NCI-H345 treated with DMSO at 0.1 percent for 48 hours (cell line): ENCODE measurements around the gene SAMD14.

Experiments
- DNase-seq: peaks from one replicate; lab custom pipeline; 2025; ENCODE audit not compliant: unreplicated experiment; lab: John Stamatoyannopoulos, UW

Gene SAMD14

DNA sequence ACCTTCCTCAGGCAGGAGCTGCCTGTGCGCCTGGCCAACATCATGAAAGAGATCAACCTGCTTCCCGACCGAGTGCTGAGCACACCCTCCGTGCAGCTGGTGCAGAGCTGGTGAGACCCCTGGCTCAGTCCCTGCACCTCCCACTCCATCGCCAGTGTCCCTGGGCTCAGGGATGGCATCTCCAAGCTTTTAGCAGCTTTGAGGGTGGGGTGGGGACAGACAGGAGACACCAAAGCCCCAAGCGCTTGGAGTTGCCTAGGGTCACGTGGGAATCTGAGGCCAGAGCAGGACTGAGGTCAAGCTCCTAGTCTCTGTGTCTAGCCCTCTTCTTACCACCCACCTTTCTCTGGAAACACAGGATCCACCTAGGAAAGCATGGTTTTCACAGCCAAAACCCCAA is 32.5 kb downstream of the SAMD14 start:
- no peak for DNase-seq

DNA sequence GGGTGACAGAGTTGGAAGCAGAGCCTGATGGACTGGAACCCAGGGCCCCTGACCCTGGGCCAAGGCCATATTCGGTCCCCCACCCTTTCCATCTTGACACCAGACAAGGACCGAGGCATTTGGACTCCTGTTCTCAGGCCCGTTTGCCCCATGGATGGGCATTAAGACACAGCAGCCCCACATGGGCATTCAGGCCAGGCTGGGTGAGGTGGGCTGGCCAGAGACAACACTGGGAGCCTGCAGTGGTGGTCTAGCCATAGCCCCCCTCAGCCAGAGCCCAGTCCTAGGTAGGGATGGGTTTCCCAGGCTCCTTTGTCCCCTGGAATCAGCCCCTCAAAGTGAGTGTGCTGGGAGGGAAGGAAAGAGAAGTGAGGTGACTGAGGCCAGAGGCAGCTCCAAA is 33.2 kb downstream of the SAMD14 start:
- DNase-seq: no peak

DNA sequence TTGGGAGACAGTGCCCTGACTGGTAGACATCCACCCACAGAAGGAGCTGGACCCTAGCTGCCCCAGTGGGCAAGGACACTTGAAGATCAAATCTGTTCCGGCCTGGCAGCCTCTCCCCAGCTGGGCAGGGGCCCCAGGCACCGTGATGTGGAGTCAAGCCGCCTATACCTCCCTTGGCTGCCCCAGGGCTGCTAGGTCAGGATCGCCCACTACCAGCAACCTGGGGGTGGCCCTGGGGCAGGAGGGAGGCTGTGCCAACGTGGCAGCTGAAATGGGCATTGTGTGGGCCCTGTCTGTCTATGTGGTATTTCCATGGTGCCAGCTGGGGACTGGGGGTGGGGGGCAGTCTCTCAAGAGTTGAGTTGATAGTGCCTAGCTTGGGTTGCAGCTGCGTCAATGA is 33.9 kb downstream of the SAMD14 start:
- DNase-seq: no peak

DNA sequence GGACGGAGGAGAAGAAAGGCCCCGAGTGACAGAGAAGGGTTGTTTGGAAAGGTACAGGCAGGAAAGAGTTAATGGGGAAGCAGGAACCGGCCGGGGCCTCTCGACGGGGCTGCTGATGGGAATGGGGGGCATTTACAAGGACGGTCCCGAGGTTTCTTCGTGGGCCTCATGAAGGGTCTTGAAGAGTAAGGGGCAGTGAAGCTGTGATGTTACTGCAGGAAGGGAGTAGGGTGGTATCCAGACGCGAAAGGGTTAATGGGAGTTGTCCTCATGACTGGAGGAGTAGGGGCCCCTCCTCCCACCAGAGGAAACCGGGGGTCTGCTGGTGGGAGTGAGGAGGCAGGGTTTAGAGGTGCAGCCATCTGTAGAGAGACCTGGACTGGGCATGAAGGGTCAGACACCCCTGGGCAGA is 34.3 kb downstream of the SAMD14 start:
- no peak for DNase-seq

DNA sequence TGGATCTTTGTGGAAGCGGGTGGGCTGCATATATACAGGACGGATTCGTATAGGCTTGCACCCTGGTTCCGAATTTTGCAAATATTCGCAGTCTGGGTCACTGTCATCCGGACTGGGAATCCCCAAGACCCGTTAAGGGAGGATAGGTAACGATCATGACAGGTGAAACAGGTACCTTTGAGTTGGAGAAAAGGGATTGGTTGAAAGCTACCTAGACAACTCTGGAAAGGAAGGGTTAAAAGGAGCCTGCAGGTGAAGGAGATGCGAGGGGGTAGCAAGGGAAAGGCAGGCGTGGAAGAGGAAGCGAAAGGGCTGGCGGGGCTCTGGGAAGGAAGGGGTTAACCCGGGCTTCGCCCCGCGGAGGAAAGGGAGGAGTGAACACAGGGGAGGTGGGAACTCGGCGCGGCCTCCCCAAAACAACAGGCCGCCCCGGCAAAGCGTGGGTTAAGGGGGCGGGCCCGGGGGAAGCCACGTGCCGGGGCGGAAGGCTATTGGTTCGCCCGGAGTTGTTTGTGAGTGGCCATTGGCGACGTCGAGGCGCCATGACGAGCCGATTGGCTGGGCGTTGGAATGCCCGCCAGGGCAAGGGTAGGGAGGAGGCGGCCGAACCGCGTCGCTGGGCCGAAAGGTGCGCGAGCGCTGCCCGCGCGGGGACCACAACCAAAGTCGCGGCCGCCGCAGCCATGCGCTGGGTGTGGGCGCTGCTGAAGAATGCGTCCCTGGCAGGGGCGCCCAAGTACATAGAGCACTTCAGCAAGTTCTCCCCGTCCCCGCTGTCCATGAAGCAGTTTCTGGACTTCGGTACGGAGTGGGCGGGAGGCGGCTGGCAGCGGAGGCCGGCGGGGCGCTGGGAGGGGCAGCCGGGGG is 35.0 kb downstream of the SAMD14 start, which contains the start of gene PDK2:
PDK2 (plus strand) TSS at position 599 of the 867 bp plus-strand sequence; CDS start at position 684, 85 bp downstream.
- DNase-seq: peak; percentile 81

DNA sequence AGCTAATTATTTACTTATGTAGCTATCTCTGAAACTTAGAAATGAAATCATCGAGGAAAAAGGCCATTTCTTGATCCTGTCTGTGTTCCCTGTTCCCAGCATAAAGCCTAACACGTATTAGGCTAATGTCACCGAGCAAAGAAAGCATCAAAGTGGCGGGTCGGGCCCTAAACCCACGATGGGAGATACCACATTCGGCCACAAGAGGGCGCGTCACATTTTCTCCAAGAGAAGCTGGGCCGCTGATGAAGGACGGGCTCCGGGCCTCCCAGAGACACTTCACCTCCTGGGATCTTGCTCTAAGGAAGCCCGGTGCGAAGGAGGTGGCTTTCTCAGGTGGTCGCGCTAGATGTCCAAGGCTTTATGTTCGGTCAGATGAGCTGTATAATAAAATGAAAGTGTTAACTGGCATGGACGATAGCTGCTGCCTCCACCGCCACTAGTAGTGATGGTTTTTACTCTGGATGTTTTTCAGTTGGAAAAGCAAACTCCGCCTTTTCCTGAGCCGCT is 35.7 kb downstream of the SAMD14 start:
- DNase-seq: peak; percentile 84

DNA sequence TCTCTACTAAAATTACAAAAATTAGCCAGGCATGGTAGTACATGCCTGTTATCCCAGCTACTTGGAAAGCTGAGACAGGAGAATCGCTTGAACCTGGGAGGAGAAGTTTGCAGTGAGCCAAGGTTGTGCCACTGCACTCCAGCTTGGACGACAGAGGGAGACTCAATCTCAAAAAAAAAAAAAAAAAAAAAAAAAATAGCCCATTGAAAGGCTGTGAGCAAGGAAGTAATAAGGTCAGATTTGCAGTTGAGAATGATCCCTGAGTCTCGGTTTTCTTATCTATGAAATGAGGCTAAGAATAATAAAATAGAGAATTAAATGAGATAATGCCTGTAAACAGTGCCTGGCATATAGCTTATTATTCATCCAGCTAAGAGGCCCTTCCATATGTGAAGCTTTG is 36.2 kb downstream of the SAMD14 start:
- DNase-seq: no peak

DNA sequence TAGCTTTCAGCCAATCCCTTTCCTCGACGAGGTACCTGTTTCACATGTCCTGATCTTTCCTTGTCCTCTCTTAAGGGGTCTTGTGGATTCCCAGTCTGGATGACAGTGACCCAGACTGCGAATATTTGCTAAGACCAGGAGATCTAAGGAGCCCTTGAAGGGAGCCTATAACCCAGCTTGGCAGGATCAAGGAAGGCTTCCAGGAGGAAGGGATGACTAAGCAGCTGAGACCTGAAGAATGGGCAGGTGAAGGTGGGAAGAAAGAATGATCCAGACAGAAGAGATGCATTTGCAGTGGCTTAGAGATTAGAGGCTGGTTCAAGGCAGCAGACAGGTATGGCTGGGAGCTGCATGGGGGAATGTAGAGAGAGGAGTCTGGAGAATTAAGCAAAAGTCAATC is 36.7 kb downstream of the SAMD14 start:
- no peak for DNase-seq

DNA sequence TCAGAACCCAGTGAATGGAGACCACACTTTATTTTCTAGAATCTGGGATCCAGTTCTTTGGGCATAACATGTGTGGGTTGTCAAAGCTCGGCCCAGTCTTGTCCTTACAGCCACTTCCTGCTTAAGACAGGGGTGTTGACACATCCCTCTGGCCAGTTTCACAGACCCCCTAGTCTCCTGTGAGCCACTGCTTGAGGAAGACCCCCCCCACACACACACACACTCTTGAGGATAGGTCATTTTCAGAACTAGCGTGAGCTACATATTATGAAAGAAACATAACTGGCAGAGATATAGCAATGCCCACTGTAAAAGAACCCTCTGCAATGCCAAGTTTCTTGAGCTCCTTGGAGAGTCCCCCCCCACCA is 38.1 kb downstream of the SAMD14 start:
- no peak for DNase-seq

DNA sequence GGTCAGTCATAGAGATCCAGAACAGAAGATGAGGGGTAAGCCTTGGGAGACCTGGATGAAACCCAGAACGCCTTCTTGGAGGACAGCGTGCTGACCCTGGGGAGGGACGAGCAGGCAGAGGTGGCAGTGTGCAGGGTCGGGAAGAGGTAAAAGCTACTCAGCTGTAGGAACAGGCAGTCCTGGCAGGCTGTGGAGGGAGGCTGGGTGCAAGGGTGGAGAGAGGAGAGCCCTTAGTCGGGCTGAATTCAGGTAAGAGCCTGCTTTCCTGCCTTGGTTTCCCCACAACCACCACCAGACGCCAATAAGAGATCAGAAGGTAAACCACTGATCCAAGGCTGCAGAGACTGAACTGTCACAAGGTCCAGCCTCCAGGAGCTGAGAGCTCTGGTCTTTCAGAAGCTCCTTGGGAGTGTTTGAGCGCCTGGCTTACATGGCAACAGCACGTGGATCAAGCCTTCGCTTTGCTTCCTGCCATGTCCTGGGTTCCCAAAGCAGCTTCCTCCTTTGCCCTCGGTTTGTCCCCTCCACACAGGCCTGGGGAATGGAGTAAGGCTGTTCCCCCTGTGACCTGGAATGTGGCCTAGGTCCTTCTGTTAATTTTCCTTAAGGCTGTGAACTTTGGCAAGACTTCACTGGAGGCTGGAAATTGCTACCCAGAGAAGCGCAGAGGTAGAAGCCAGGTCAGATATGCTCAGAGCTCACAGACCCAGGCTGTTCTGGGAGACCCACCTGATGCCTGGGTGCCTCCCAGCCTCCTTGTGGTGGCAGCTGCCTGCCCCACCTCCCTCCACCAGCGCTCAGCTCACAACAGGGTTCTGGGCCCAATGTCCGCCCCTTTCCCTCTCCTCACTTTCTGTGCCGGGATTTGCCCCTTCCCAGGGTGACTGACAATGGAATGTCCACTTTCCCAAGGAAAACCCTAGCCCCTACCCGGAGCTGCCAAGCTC is 38.7 kb downstream of the SAMD14 start:
- no peak for DNase-seq

DNA sequence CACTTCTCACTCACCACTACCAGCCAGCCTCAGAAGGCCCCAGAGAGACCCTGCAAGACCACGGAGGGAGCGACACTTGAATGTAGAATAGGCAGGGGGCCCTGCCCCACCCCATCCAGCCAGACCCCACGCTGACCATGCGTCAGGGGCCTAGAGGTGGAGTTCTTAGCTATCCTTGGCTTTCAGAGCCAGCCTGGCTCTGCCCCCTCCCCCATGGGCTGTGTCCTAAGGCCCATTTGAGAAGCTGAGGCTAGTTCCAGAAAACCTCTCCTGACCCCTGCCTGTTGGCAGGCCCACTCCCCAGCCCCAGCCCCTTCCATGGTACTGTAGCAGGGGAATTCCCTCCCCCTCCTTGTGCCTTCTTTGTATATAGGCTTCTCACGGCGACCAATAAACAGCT is 39.9 kb downstream of the SAMD14 start:
- no peak for DNase-seq

DNA sequence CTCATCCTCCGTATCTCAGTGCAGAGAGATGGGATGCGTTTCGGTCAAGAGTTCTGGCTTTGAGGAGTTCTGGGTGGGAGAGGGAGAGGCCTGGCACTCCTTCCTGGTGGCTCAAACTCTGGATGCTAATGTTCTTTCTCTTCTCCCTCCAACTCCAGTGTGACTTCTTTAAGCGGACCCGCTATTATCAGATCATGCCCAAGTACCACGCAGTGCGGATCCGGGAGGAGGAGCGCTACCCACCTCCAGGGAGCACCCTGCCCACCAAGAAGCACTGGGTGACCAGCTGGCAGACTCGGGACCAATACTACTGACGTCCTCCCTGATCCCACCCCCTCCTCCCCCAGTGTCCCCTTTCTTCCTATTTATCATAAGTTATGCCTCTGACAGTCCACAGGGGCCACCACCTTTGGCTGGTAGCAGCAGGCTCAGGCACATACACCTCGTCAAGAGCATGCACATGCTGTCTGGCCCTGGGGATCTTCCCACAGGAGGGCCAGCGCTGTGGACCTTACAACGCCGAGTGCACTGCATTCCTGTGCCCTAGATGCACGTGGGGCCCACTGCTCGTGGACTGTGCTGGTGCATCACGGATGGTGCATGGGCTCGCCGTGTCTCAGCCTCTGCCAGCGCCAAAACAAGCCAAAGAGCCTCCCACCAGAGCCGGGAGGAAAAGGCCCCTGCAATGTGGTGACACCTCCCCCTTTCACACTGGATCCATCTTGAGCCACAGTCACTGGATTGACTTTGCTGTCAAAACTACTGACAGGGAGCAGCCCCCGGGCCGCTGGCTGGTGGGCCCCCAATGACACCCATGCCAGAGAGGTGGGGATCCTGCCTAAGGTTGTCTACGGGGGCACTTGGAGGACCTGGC is 40.8 kb downstream of the SAMD14 start:
- DNase-seq: no peak

DNA sequence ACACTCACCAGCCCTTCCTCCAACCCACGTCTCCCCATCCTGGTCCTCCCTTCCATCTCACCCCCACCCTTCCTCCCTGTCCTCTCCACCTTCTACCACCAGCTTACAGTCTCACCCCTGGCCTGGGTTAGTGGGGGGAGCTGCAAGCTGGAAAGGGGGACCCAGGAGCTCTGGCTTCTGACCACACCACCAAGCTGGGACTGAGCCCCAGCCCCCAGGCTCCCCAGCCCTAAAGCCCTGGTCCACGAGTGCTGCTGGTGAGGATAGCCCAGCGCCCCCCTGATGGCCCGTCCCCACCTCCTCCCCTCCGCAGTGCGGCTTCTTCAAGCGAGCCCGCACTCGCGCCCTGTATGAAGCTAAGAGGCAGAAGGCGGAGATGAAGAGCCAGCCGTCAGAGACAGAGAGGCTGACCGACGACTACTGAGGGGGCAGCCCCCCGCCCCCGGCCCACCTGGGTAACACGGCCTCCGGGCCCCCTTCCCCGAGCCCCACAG is 42.0 kb downstream of the SAMD14 start:
- no peak for DNase-seq

DNA sequence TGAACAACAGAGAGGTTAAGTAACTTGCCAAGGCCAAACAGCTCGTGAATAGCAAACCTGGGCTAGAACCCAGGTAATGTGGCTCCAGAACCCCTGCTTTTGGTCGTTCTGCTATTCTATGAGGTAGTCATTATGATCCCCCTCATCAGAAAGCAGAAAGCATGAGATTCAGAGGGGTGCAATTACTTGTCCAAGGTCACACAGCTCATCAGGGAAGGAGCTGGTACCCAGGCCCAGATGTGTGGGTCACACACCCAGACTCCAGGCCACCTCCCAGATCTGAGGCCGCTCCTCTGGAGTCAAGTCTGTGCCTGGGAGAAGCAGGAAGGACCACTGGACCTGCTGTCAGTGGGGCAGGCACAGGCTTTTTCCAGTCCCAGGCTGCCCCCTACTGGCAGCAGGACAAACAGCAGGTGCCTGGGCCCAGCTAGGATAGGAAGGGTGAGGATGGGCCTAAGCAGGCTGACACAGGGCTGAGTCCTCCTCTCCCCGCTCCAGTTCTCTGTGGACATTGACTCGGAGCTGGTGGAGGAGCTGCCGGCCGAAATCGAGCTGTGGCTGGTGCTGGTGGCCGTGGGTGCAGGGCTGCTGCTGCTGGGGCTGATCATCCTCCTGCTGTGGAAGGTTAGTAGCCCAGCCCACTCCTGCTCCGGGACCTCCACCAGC is 42.6 kb downstream of the SAMD14 start:
- peak; percentile 34 for DNase-seq

DNA sequence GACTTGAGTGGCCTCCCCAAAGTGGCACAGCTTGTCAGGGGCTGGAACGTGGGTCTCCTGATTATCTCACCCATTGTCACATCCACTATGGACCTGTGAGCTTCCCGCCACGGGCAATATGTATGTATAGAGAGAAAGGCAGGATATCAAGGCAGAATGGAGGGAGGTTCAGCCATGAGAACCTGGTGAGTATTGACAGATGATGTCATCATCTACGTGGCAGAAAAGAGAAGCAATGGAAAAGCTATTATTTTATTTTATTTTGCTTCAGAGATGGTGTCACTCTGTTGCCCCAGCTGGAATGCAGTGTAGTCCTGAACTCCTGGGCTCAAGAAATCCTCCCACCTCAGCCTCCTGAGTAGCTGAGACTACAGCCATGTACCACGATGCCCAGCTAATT is 48.2 kb downstream of the SAMD14 start:
- no peak for DNase-seq

DNA sequence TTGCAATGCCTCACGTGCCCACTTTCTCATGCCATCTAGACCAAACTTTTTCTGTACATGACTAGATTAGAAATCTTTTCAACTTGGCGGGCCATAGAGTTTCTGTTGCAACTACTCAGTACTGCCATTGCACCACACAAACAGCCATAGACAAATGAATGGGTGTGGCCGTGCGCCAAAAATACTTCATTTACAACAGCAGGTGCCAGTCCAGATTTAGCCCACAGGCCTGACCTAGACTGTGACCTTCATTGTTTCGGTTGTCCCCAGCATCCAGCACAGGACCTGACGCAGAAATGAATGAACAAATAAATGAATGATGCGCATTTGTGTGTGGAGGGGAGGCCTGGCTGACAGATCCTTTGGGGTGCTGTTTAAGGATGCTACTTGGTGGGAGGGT is 49.1 kb downstream of the SAMD14 start:
- DNase-seq: no peak

DNA sequence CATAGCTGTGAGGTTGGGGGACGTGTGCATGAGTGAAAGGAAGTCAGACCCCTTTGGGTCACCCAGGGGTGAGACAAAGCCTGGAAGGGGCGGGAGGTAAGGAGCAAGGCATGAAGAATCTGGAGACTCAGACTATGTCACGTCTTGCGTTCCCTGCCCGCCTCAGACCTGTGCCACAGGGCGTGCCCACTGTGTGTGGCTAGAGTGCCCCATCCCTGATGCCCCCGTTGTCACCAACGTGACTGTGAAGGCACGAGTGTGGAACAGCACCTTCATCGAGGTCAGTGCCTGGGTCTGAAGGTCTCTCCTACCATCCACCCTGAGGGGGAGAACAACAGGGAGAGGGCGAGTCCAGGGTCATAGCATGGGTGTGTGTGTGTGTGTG is 49.9 kb downstream of the SAMD14 start:
- DNase-seq: no peak

DNA sequence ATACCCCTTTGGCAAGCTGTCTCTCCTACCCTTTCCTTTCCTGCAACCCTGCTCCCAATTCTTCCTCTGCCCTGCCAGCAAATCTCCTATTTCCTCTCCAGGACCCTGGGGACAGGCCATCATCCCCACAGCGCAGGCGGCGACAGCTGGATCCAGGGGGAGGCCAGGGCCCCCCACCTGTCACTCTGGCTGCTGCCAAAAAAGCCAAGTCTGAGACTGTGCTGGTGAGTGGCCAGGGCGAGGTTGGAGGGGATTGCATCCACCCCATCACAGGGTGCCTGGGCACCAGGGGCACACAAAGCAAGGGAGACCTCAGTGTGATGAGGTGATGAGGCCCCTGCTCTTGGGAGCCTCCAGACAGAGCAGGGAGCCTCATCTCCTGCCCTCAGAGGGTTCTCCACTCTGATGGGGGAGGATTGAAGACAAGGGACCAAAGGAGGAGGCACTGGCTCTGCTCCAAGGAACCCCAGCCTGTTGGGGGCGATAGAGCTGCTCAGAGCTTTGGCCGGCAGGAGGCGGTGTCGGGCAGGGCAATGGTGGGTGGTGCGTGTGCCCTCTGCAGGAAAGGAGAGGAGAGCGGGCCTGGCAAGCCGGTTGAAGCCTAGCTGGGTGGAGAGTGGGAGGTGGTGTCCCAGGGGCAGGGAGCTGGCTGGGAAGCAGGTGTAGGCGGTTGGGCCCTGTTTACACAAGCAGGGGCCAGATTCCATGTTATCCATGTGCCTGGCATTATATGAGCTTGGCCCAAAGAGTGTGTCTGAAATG is 50.4 kb downstream of the SAMD14 start:
- no peak for DNase-seq

DNA sequence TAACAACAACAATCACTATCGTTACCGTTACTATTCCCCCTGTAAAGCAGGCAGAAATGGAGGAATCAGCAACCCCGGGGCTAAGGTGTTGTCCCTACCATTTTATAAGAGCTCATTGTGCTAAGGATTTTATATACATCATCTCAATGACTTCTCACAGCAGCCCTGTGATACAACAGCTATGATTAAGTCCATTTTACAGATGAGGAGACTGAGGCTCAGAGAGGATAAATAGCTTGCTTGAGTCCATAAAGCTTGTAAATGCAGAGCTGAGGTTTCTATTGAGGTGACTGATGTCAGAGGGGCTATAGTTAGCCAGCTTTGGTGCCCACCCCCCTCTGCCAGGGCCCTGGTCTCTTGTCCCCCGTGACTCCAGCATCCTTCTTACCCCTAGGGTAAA is 51.5 kb downstream of the SAMD14 start:
- no peak for DNase-seq
